HepG2 (cell line): Measurements from ENCODE around the gene EPB41L2. TPM values are rescaled to one million over a fixed set of nuclear protein-coding genes. Genes with fewer than 3 reads are reported as not detected.

Source experiments
- AHDC1 ChIP-seq: sonication (generic); formaldehyde crosslinking; IDR thresholded peaks from 2 replicates; pipeline ENCODE4 v1.5.1; 2020; ENCODE audit warnings: mild to moderate bottlenecking, missing genetic modification reagents, borderline replicate concordance
- EZH2 ChIP-seq: conservative IDR thresholded peaks from 2 replicates; pipeline ENCODE4 v1.6.1; 2012; ENCODE audit warnings: mild to moderate bottlenecking, low read depth, low read length, moderate library complexity
- JARID2 ChIP-seq: sonication (generic); formaldehyde crosslinking; IDR thresholded peaks from 2 replicates; pipeline ENCODE4 v1.8.1; 2023; ENCODE audit warnings: missing genetic modification reagents, inconsistent platforms; ENCODE audit not compliant: insufficient replicate concordance
- KDM2A ChIP-seq: sonication (generic); formaldehyde crosslinking; IDR thresholded peaks from 2 replicates; pipeline ENCODE4 v1.4.0; 2020; ENCODE audit warnings: low read depth, missing genetic modification reagents, borderline replicate concordance
- NFKBIZ ChIP-seq: IDR thresholded peaks from 2 replicates; pipeline ENCODE4 v1.6.1; 2018; ENCODE audit warnings: missing genetic modification reagents, missing compliant biosample characterization
- RBFOX2 ChIP-seq: fragments of 200-400 bp; formaldehyde crosslinking; IDR thresholded peaks from 2 replicates; pipeline ENCODE4 v1.6.1; 2017; ENCODE audit warnings: low read depth, mild to moderate bottlenecking, low read length
- ZFY ChIP-seq: sonication (generic); formaldehyde crosslinking; IDR thresholded peaks from 2 replicates; pipeline ENCODE4 v1.4.0; 2020; ENCODE audit warnings: missing genetic modification reagents
- ZHX2 ChIP-seq, 2 experiments: sonication (generic) in 1 of 2; formaldehyde crosslinking in 1 of 2; IDR thresholded peaks; 2 replicates each; pipeline versions ENCODE4 v1.6.1 to v1.9.0; 2014 to 2022; ENCODE audit warnings: antibody characterized with exemption in 1 of 2, borderline replicate concordance in 1 of 2, inconsistent platforms in 1 of 2, low read depth in 1 of 2, missing genetic modification reagents in 1 of 2
- polyA plus RNA-seq, 8 experiments: library from polyadenylated mRNA; depleted of rRNA in 3 of 8; stranded (reverse) in 7 of 8; unstranded in 1 of 8; fragments of >200 nt; fragmentation: Illumina TruSeq in 4 of 8; extraction: Trizol in 4 of 8; gene quantifications; 2 replicates each; pipeline versions ENCODE4 v1.2.1 to v1.2.3, GENCODE V29; 2011 to 2016; ENCODE audit warnings: low read depth in 4 of 8, missing spikeins in 1 of 8, mixed read lengths in 1 of 8; ENCODE audit not compliant: insufficient read depth in 1 of 8
- total RNA-seq, 5 experiments: library from RNA; depleted of rRNA; stranded (reverse); fragments of >200 nt; fragmentation: Illumina TruSeq; extraction: Trizol; gene quantifications; 2 replicates each; pipeline ENCODE4 v1.2.3, GENCODE V29; 2016; ENCODE audit warnings: low read depth in 1 of 5
- TF ChIP-seq, protein P1 (sequence below): sonication (generic); formaldehyde crosslinking; IDR thresholded peaks from 2 replicates; pipeline ENCODE4 v1.9.0; 2021; ENCODE audit warnings: missing genetic modification reagents, borderline replicate concordance
- TF ChIP-seq, protein P2 (sequence below): sonication (generic); formaldehyde crosslinking; IDR thresholded peaks from 2 replicates; pipeline ENCODE4 v1.8.1; 2023; ENCODE audit warnings: mild to moderate bottlenecking, missing genetic modification reagents

EPB41L2 gene
- total and polyA plus RNA-seq, 2 of the 13 experiments (the other 11 are each of a cell fraction or from before 2014, with no cell fraction given) = 41.7 to 56.4 TPM

DNA sequence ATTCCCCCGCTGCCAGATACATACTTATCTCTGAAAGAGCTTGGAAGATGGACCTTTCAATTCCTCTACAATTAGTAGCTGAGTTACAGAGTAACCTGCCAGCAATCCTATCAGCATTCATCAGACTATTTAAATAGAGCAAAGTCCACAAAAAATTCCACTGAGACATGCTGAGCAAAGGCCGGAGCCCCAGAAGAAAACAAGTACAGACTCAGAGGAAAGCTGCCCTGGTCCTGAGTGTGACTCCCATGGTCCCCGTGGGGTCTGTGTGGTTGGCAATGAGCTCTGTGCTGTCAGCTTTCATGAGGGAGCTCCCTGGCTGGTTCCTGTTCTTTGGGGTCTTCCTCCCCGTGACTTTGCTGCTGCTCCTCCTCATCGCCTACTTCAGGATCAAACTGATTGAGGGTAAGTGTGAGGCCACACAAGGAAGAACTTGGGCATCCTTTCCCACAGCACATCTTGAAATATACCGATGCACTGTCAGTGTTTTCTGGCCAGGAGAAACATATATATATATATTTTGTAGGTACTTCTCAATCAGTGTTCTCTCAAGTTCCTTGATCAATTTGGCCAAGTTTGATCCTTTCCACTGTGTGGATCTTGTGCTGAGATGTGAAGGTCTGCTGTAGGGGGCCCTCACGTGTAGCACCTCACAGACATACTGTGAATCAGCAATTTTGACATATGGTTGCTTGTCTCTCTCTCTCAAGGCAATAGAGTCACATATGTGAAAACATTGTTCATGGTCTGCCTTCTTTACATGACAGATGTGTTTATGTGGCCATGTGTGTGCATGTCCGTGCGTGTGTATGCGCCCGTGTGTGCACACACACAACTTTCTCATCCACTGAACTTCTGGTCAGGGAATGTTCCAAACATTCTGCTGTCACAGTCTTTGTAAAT lies 235.5 kb downstream of the EPB41L2 start, which contains the start of gene SMLR1 (continued):
- TF ChIP-seq, protein P1, sequence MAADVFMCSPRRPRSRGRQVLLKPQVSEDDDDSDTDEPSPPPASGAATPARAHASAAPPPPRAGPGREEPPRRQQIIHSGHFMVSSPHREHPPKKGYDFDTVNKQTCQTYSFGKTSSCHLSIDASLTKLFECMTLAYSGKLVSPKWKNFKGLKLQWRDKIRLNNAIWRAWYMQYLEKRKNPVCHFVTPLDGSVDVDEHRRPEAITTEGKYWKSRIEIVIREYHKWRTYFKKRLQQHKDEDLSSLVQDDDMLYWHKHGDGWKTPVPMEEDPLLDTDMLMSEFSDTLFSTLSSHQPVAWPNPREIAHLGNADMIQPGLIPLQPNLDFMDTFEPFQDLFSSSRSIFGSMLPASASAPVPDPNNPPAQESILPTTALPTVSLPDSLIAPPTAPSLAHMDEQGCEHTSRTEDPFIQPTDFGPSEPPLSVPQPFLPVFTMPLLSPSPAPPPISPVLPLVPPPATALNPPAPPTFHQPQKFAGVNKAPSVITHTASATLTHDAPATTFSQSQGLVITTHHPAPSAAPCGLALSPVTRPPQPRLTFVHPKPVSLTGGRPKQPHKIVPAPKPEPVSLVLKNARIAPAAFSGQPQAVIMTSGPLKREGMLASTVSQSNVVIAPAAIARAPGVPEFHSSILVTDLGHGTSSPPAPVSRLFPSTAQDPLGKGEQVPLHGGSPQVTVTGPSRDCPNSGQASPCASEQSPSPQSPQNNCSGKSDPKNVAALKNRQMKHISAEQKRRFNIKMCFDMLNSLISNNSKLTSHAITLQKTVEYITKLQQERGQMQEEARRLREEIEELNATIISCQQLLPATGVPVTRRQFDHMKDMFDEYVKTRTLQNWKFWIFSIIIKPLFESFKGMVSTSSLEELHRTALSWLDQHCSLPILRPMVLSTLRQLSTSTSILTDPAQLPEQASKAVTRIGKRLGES = no peak
- TF ChIP-seq NFKBIZ (CRISPR knock-in tag) (no peak), ZFY (CRISPR knock-in tag) (peak; percentile 37), RBFOX2 (peak; percentile 84), AHDC1 (CRISPR knock-in tag) (peak; percentile 49; the same call in 1 of the 2 replicates), EZH2 (no peak), KDM2A (CRISPR knock-in tag) (peak; percentile 44; the same call in 1 of the 2 replicates), JARID2 (CRISPR knock-in tag) (no peak), ZHX2 (IDR thresholded peaks at IDR 0.05; ENCODE audit: low read depth) (no peak), ZHX2 (CRISPR knock-in tag; IDR thresholded peaks at IDR 0.05; ENCODE audit: borderline replicate concordance) (peak; percentile 7; the same call in 1 of the 2 replicates)
- TF ChIP-seq, protein P2, sequence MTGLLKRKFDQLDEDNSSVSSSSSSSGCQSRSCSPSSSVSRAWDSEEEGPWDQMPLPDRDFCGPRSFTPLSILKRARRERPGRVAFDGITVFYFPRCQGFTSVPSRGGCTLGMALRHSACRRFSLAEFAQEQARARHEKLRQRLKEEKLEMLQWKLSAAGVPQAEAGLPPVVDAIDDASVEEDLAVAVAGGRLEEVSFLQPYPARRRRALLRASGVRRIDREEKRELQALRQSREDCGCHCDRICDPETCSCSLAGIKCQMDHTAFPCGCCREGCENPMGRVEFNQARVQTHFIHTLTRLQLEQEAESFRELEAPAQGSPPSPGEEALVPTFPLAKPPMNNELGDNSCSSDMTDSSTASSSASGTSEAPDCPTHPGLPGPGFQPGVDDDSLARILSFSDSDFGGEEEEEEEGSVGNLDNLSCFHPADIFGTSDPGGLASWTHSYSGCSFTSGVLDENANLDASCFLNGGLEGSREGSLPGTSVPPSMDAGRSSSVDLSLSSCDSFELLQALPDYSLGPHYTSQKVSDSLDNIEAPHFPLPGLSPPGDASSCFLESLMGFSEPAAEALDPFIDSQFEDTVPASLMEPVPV = no peak; the same call in 1 of the 2 replicates
